COLO668 (cell line): ENCODE results near the gene MSX1.
A peak's percentile ranks its signal among the peaks of the same experiment; 100 is the strongest.
"Not testable (repeated sequence)": the region's sequence is repeated elsewhere in the genome, so short reads cannot be mapped to it uniquely, and the experiment has no call there.

Experiments
- DNase-seq: peaks from one replicate; lab custom pipeline; 2025; ENCODE audit not compliant: unreplicated experiment; lab: John Stamatoyannopoulos, UW

The MSX1 gene

DNA sequence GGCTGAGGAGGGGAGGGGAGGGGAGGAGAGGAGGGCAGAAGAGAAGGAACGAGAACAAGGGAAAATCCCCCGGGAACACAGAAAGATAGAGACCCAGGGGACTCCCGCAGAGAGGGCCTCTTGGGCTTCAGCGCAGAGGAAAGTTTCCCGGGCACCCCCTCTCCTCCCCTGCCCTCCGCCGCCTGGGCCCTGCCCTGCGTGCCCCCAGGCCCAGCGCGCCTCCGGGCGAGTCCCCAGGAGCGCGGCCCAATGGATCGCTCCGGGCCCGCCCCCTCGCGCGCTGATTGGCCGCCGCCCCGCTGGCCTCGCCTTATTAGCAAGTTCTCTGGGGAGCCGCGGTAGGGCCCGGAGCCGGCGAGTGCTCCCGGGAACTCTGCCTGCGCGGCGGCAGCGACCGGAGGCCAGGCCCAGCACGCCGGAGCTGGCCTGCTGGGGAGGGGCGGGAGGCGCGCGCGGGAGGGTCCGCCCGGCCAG is at the start of gene MSX1:
Gene MSX1 (plus strand): TSS at position 341 of the 474 bp plus-strand sequence. CDS start 235 bp downstream, outside the sequence.
- DNase-seq: peak; percentile 92

DNA sequence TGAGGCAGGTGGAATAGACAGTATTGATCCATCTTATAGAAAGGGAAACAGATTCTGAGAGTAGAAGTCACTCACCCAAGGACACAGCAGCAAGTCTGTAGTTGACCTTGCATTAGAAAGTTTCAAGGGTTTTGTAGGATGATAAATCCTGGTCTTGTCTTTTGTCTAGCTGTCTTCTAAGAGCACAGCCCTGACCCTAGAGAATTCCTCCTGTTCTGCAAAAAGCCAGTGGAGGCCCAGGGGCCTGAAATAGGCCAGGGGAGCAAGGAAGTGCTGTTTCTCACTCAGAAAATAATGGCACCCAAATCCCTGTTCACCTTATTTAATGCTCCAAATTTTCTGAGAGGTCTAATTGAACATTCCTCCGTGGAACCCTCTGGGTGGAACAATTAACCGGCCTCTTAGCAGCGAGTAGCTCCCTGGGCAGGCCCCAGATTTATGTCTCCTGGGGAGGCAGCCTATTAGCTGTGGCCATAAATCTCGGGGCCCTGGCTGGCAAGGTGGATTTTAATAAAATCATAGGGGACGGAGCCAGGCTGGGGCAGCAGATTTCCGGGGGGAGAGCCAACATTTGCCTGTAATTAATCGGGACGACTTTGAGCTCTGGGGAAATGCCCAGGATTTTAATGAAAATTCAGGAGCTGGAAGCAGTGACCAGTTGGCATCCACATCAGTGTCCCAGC is 49.2 kb upstream of the MSX1 start:
- DNase-seq: no peak

DNA sequence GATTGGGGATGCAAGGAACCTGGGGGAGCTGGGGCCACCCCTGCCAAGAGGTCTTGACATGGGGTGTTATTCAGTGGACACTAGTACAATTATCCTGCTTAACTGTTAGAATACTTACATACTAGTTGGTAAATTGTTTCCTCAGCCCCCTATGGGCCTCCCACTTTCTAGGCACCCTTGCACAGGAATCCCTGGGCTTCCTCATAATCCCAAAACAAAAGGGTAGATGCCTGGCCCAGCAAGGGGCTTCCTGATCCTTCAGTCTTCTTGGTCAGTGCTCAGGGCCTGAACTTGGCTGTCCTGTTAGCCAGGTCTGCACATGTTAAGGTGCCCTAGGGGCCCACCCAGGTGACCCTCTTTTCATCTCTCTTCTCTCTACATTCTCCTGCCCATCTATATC is 48.7 kb upstream of the MSX1 start:
- no peak for DNase-seq

DNA sequence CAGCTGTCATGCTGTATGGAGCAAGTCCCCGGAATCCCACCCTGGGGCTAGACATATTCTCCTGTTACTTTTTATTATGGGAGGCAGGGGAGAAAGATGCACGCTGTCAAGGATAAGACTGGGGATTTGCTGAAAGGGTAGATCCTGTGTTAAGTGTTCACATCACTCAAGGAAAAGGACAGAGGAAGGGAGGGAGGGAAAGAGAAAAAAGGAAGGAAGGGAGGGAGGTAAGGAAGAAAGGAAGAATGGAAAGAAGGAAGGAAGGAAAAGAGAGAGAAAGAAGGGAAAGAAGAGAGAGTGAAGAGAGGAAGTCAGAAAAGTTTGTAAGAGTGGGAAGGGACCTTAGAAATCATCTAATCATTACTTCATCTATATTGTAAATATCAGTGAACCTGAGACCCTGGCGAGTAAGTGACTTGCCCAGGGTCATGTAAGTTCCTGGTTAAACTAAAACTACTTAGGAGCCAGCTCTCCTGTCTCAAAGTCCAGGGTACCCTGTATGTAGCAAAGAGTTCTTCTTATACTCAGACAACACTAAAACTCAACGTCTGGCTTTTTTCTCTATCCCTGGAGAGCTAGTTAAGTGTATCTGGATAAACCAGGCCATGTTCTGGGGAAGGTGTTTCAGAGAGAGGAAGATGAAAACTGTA is 47.2 kb upstream of the MSX1 start:
- no peak for DNase-seq

DNA sequence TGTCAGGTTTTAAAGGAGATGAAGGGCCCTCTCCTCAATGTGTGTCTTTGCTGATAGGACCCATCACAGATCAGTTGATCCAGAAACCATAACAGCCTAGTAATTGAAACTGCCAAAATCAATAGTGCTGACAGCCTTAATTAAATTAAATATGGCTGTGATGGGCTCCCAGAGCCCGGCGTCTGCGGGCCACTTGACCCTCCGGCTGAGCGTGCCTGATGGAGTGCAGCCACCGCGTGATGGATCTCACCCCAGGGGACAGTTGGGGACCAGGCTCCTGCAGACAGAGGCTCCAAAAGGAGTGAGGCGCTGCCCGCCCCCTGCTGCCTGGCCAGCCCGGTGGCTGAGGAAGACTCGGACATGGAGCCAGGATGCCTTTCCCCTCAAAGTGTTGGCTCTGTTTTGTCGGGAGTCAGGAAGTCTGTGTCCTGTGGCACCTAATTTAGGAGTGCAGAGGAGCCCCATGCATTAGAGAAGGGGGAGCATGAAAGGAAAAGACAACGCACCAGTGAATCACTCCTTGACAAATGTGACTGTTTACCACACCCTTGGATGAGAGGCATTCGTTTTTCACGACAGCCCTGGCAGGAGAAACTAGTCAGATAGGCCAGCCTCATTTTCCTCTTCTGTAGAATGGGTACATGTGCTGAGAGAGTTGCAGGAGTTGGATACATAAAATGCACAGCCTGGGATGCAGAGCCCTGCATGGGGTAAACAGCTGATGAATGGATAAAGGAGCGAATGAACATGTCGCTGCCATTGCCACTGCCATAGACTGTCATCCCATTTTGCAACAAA is 40.9 kb upstream of the MSX1 start:
- no peak for DNase-seq

DNA sequence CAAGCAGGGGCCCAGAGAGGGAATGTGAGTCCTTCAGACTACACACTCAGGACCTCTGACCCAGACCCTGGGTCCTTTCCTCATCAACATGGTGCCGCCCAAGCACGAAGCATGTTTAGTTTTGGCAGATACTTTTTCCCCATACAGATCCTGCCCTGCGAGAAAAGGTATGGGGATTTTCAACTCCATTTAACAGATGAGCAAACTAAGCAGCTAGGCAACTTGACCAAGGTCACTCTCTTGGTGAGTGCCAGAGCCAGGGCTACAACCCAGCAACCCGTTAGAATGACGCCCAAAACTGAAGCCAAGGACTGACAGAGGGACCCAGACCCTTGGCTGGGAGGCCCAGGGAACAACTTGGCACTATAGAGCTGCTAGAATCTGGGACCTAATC is 40.3 kb upstream of the MSX1 start:
- no peak for DNase-seq

DNA sequence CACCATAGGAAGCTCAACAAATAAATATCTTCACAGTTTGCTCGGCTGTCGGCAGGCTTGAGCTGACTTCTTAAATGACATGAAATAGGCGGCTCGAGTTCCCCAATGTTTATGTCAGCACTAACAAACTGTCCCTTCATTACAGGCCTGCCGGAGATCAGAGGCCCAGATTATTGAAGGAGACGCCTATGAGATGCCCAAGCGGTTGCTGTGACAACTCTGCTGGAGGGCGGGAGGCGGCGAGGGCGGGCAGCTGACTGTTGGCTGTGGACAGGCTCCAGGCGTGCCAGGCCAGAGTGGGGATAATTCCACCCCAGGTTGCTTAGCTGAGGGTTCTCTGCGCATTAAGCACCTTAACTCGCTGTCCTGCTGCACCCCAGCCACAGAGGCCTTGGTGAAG is 39.2 kb upstream of the MSX1 start:
- DNase-seq: no peak

DNA sequence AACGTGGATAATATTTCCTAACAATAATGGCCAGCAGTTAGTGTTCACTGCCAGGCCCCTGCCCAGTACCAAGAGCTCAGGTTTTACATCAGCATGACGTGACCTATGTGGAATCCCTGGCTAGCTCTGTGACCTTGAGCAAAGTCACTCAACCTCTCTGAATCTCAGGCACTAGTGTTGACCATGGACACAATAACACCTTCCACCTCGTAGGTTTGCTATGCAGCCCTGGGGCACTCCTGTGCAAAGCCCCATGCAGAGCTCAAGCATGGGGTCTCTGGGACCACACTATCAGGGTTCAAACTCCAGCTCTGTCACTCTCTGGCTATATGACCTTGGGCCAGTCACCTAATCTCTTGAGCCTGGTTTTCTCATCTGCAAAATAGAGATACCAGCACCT is 38.7 kb upstream of the MSX1 start:
- DNase-seq: no peak

DNA sequence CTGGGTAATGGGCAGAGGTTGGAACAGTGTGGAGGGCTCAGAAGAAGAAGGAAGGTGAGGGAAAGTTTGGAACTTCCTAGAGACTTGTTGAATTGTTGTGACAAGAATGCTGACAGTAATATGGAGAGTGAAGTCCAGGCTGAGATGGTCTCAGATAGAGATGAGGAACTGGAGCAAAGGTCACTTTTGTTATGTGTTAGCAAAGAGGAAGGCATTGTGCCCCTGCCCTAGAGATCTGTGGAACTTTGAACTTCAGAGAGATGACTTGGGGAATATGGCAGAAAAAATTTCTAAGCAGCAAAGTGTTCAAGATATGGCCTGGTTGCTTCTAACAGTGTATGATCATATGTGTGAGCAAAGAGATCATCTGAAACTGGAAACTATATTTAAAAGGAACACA is 37.9 kb upstream of the MSX1 start:
- no peak for DNase-seq

DNA sequence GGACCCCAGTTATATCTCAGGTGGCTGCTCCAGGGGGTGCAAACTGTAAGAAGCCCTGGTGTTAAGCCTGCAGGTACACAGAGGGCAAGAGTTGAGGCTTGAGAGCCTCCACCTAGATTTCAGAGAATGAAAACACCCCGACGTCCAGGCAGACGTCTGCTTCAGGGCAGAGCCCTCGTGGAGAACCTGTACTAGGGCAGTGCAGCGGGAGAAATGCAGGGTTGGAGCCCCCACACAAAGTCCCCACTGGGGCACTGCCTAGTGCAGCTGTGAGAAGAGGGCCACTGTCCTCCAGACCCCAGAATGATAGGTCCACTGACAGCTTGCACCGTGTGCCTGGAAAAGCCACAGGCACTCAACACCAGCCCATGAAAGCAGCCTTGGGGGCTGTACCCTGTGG is 37.2 kb upstream of the MSX1 start:
- DNase-seq: not testable (repeated sequence)

DNA sequence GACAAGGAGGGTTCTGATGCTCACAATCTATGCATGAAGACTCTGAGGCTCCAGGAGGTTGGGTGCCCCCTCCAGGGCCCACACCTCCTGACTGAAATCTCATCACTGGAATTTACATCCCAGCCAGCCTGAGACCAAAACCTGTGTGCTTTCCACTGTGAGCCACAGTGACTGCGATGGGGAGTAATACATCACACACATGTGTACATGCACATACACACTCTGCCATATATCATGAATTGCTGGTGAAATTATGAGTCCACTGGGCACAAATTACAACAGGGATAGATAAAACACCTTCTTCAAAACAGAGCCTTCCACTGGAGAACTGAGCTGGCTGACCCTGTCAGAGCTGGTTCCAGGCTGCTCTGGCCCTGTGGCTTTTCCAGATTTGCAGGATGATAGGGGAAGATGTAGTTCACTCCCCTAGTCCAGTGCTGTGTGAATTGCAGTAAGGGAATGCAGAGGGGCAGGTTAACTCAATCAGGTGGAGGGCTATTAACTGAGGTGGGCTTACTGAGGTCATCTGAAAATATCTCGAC is 35.8 kb upstream of the MSX1 start:
- DNase-seq: no peak

DNA sequence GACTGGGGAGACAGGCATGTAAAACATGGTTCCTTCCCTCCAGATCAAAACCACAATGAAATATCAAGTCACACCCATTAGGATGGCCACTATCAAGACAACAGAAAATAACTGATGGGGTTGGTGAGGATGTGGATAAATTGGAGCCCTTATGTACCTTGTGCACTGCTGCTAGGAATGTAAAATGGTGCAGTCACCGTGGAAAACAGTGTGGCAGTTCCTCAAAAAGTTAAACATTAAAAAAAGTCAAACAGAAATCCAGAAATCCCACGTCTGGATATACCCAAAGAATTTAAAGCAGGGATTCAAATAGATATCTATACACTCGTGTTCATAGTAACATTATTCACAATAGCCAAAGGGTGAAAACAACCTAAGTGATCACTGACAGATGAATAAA is 35.2 kb upstream of the MSX1 start:
- DNase-seq: no peak

DNA sequence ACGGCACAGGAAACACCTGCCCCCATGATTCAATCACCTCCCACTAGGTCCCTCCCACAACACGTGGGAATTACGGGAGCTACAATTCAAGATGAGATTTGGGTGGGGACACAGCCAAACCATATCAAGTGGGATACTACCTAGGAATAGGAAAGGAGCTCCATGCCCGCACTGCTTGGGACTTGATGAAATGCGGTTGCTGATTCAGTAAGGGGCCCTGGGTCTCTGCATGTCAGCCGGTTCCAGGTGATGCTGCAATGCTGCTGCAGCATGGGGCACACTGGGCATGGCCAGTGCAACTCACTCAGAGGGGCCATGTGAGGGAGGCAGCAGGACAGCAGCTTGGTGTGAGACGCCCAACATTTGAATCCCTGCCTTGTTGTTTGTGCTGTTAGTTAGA is 34.0 kb upstream of the MSX1 start:
- DNase-seq: no peak

DNA sequence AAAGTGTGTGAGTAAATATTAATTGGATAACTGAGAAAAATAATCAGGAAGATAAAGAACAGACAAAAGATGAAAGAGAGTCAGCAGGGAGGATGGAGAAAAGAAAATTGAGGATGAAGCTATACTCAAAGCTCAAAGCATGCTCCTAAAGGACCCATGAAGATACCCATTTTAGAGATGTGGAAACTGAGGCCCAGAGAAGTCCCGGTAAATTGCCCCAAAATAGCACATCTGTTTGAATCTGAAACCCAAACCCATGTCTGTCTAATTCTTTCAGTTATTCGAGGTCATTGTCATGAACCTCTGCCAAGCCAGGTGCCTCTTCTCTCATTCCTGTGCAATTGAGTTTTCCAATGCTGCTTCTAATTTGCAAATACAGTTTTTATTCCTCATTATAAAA is 29.6 kb upstream of the MSX1 start:
- DNase-seq: no peak

DNA sequence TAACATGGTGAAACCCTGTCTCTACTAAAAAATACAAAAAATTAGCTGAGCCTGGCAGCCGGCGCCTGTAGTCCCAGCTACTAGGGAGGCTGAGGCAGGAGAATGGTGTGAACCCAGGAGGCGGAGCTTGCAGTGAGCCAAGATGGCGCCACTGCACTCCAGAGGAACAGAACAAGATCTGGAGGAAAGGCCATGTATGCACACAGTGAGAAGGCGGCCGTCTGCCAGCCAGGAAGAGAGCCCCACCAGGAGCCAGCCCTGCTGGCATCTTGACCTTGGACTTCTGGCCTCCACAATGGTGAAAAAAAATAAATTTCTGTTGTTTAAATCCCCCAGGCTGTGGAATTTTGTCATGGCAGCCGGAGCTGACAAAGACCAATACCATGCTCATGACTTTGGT is 28.2 kb upstream of the MSX1 start:
- no peak for DNase-seq

DNA sequence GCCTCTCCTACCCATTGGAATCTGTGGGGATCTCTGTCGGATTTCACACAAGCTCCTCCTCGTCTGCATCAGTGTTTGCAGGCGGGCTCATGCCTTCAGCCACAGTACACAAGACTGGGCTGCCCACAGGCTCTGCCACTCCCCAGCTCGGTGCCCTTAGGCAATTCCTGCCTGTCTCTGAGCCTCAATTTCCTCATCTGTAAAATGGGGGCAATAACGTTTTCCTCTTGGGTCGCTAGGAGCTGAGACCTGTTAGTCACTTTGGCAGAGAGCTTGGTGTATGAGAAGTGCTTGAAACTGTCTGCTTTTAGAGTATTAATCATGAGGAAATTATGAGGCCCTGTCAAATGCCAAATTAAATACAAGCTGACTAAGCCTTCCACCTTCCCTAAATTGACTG is 27.6 kb upstream of the MSX1 start:
- no peak for DNase-seq

DNA sequence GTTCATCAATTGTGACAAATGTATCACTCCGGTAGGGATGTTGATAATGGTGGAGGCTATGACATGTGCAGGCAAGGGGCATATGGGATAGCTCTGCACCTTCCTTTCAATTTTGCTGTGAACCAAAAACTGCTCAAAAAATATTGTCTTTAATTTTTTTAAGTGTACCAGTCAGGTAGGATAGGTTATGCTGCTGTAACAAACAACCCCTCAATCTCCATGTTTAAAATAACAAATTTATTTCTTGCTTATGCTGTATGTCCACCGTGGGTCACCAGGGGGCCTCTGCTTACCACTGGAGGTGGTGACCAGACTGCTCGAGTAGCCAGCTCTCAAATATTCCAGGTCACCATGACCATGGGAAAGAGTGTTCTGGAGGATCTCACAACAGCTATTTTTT is 23.4 kb upstream of the MSX1 start:
- DNase-seq: no peak

DNA sequence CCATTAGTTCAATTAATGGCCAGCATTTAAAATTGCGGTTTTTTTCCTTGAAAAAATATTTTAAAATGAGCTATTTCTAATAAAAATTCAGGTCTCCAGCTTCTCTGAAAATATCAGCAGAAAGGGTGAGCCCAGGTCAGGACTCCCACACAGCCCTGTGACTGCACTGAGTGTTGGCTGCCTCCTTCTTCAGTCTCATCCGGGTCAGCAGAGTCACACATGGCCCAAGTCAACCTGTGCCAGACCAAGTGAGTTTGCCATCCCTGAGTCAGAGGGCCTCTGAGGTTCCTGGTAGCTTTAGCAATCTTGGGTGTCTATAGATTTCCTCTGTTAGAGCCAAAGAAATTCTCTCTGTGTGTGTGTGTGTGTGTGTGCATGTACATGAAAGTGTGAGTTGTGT is 22.1 kb upstream of the MSX1 start:
- DNase-seq: no peak

DNA sequence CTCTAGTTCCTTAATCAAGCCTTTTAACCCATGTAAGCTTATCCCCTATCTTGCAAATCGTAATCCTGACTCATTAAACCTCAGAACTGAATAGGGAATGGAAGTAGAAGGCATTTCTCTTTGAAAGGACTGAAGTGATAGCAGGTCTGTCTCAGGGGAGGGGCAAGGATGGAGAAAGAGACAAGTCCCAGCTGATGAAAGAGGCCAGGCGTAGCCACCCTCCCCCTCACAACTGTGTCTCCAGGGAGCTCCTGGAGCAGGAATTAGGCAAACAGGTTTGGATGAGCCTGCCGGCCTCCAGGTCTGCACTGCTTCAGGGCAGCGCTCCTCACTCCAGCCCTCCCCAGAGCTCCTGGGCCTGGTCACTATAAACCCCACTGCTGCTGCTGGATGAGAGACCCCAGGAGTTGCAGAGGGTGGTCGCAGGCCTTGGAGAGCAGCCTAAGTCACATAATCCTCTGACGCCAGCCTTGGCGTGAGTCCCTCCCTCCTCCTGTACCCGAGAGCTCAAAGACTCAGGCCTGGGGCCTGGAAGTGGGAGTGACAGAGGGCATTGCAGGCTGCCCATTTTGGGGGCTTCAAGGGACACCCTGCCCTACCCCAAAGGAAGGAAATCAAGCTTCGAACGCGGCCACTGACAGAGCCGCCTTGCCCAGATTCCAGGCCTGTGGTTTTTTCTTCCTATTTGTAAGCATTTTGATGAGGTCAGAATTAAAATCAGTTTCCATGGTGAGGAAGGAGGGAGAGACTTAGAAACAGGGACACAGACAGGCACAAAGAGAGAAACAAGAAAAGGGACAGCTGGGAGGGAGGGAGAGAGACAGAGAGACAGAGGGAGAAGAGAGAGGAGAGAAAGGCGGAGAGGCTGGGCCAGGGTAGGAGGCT is 21.2 kb upstream of the MSX1 start:
- no peak for DNase-seq

DNA sequence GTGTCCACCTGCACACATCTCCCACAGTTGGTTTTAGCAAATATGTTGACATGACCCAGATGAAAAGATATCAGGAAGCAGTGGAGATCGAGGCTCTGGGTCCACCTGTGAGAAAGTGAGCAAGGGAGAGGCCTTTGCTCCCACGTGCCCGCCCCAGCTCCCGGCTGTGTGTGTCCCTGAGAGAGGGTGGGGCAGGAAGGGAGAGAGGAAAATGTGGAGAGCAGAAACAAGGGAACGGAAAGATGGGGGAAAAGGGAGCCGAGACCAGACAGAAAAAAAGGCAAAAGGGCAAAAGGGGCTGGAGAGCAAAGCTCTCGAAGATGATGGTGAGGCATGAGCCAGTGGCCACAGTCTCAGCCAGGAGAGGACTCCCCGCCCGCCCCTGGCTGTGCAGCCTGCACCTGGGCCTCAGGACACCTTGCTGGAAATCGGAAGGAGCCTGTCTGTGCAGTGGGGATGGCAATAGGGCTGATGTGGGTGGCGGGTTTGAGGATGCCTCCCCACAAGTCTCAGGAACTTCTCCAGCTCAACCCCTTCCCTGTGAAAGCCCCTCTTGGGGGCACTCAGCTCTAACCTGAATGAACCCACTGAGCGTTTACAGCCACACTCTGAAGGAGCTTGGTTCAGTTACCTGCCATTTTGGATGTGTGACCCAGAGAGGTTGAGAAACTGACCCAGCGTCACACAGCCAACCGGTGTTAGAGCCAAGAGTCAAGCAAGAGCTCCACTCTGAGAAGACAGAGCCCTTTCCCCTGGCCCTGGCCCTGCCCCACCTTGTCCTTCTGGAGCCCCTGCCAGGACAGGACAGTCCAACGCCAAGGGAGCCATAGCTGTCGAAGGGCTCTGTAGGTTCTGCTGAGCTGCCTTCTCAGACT is 20.3 kb upstream of the MSX1 start:
- DNase-seq: peak; percentile 16
